Activated CD4-positive, alpha-beta T cell treated with anti-CD3 and anti-CD28 coated beads for 4 hours (primary cell): ENCODE results near the gene SMG5.

Experiments
- DNase-seq, 2 donors: peaks; one replicate each; pipeline ENCODE4 v3.0.0-alpha.2; 2020

SMG5 gene

DNA sequence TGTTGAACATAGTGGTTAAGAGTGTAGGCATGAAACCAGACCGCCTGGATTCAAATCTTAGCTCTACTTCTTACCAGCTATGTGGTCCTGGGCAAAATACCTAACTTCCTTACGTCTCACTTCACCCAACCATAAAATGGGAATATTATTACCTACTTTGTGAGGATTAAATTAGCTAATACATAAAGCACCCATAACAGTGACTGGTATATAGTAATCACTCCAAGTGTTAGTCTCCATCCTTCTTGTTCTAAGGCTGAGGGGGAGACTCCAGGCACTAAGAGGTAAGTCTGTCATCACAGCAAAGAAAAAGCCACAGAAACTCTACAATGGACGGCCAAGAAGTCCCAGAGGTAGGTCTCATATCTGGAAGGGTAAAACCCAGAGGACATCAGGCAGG is 2.8 kb downstream of the SMG5 start:
- DNase-seq = no peak

DNA sequence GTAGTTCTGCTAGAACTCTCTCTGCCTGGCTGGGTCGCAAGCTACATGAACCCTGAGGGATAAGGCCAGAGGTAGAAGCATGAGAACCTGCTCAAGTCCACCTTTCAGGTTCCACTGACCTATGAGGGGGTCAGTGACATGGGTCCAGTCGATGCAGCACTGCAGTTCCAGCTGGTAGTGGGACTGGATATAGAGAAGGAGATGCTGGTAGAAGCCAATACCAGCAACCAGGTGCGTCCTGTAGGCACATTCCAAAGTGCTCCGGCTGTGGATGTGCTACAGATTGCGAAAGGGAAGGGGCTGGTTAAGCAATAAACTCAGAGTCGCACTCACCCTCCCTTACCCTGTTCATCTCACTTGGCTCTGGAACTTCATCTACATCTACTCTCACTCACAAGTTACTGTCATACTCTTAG is 5.7 kb downstream of the SMG5 start:
- no peak for DNase-seq

DNA sequence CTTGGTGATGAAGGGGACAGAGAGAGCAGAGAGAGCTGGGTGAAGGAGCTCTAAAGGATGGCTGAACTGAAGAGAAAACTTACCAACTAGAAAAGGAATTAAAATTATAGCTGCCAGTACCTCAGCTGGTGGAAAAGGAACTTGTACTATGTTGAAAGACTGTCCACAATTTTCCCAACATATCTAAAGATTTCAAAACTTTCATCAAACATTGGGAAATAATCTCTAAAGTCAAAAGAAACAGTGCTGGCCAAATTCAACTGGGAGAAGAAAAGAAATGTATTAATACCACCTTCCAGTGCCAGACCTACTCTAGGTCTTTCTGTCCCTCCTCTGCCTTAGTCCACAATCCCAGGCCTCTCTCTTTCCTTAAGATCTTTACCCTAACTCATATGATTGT is 6.1 kb downstream of the SMG5 start:
- no peak for DNase-seq

DNA sequence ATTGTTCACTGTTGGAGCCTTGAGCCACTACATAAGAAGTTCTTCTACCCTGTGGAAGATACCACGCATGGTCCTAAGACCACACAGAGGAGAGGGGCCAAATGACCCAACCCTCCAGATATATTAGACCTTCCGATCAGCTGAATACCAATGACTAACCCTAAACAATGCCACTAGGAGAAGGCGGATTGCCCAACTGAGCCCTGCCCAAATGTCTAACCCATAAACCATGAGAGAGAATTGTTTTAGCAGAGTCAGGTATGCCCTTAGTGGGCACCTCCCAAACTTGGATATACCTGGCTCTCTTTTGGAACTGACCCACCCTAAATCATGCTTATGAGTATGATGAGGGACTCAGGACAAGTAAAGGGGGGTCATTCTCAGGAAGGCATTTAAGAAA is 12.3 kb downstream of the SMG5 start:
- DNase-seq = no peak

DNA sequence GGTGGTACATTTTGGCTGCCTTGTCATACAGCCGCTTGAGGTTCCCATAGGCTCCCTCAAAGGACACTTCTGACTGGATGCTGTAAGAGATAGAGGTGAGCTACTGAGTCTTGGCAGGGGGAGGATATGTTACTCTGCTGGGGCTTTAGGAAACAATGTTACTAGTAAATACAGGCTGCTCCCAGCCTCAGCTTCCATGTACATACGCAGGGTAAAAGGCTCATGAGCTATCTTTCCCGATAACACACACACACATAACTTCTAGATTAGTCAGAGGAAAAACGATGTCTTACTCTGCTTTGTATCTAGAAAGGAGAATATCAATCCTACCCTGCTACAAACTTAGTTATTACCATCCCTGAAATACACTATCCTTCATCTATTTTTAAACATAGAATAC is 14.3 kb downstream of the SMG5 start:
- no peak for DNase-seq

DNA sequence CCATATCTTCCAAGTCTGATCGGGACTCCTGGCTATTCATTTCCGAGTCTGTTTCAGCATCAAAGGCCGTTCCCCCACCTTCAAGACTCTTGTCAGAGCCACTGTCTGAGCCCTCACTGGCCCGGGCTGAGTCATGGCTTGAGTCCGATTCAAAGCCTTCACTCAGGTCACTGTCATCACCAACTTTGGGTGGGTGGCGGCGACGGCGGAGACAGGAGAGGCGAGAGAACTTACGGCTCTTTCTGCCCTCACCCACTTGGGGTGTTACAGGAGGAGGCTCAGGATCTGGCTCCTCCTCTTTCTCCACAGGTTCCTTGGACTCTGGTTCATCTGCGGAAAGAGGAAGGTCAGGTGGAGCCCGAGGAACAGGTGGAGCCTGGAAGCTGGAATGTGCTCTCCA is 16.6 kb downstream of the SMG5 start:
- DNase-seq = no peak

DNA sequence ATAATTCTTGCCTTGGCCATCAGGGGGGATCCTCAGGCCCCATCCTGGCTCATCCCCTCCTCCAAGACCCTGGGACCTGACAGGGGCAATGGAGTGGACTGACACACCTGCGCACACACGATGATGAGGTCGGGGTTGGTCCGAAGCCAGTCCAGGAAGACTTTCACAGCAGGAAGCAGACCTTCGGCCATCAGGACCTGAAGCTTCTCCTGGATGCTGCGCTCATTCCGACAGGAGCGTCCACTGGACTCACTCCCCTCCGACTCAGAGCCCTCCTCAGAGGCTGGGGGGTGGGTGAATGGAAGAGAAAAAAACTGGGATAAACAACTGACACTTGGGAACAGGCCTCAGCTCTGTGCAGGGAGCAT is 19.4 kb downstream of the SMG5 start:
- DNase-seq = no peak

DNA sequence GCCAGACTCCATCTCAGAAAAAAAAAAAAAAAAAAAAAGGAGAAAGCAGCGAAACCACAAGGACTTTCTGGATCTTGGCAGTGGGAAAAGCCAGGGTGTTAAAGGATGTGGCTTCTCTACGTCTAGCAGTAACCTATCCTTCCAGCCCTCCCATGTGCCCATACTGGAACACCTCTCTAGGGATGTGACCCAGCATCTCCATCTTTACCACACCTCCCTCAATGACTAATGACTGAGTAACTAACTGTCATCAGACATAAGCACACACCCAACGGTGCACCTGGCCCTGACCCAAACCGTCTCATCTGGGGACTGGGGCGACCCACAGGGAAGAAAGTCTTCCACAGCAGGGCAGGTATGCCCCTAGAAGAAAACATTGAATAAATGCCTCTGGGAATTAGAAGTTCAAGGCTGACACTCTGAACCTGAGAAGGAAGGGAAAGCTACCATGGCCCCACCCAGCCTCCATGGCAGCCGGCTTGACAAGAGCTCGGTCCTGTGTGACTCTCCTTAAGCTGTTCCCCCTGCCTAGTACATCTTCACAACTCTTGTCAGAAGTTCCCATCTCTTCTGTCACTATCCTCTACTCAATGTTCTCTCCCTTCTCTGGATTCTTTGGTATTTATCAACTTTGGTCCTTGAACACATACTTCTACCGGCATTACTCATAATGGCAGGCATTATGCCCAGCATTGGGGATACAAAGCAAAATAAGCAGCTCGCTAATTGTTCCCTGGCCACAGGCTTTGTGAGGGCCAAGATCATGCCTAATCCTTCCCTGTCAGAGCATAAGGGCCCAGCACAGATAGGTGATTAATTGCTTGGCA is 20.0 kb downstream of the SMG5 start:
- DNase-seq = no peak

DNA sequence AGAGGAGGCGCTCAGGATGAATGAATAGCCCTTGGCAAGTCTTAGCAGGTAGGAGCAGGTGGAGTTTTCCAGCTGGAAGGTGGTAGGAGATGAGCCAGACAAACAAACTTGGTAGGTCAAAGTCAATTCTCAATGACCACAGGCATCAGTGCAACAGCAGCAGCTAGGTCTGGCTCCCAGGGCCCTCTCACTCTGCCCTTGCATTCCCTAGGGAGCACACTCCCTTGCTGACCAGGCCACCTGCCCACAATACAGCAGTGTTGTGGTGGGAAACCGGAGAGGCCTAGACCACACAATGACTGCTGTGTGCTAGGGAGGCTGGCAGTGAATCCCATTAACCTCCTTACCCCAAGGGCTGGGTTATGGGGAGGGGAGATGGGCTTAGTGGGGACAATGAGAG is 21.7 kb downstream of the SMG5 start:
- no peak for DNase-seq

DNA sequence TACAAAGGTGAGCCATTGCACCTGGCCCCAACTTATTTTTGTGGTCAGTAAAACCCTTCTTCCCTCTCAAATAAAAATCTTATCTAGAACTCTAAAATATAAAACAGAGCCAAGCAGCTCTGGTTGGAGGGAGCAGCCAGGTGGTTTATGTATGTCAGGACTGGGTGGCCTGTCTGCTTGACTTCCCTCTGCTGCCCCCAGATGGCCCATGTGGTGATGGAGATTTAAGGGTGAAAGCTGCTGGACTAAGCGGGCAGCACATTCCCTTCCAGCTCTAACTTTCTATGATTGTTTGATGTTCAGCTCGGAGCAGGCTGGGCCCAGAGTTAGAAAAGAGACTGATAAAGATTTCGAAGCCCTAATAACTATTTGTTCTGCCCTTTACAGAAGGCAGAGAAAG is 22.8 kb downstream of the SMG5 start:
- no peak for DNase-seq

DNA sequence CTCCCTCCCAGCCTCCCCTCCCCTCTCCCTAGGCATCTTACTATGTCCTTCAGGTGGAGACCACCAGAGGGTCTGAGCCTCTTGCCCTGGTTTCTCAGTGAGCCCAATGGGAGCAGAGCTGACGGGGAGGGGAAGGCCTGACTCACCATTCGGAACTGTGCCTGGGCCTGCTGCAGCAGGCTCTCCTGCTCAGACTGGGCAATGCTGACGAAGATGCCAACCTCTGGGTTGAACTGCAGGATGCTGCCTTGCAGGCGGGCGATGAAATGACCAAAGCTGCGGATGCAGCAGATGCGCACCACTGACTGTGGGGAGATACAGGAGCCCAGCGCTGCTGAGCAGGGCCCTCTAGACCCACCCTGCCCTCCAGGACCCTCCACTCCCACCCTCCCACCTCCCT is 23.8 kb downstream of the SMG5 start:
- DNase-seq = no peak

DNA sequence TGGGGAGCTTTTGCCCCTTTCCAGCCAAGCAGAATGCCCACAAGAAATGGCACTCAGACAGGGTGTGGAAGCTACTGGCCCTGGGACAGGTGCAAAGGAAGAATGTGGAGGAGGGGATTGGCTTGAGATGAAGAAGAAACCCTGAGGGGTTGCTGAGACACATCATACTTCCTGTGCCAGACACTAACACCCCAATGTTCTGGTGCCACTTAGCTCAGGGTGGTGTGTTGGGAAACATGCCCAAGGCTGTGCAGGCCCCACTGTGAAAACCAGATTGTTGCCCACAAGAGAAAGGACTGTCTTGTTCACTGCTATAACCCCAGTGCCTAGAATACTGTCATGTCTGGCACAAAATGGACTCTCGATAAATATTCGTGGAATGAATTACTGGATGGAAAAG is 24.9 kb downstream of the SMG5 start:
- no peak for DNase-seq

DNA sequence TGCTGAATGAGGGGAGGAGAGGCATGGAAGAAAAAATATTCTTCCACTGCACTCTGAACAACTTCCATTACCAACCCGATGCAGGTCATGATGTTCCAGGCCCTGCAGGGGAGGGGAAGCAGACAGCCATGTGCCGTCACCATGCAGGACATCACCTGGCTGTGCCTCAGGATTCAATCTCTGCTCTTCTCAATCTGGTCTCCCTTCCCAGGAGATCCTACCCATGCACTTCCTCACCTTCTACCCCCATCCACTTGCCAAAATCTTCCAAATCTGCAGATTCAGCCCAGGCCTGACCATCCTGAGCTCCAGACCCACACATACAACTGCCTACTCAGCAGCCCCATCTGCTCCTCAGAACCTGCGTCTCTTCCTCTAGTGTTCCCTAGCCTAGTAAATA is 29.0 kb downstream of the SMG5 start:
- no peak for DNase-seq

DNA sequence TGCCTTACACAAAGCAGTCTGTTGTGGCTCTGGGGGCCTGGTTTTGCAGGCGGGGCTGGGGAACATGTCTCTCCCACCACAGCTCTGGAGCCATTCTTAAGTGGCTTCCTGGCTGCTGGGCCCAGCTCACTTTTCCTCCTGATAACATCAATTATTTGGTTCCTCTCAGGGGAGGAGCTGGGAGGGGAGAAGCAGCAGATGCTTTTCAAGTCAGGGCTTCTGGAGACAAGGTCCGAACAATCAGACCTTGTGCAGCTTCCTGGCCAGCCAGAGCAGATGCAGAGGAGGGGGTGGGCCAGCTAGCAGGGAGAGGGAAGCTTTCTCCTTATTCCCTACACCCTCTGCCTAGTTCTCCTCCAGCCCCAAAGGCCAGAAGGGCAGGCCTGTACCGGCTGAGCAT is 31.1 kb downstream of the SMG5 start:
- DNase-seq = no peak

DNA sequence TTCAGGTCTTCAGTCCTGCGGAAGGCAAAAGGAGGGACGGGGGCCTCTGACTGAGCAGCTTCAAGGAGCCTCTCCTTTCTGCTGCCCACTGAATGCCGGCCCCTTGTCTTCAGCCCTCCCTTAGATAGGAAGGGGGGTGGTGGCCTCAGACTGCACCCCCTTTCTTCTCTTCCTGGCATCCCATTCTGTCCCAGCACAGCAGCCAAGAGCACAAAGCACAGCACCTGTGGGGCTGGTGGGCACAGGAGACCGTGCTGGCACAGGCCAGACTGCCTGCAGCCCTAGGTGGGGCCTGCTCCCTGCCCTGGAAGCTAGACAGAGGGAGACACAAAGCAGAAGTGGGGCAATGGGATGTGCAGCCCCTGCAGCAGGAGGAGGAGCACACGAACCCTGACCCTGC is 33.0 kb downstream of the SMG5 start:
- no peak for DNase-seq

DNA sequence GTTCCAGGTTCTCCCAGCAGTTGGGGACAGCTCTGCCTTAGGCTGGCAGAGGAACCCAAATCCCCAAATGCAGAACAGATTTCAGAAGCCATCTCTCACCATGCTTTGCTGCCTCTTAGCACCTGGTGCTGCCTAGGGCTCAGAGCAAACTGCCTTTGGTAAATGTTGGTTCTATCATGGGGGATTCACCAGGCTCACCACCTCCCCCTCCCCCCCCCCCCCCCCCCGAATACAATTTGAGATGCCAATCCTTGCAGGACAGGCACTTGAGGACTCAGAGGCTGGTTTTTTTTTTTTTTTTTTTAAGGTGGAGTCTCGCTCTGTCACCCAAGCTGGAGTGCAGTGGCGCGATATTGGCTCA is 34.3 kb downstream of the SMG5 start:
- no peak for DNase-seq

DNA sequence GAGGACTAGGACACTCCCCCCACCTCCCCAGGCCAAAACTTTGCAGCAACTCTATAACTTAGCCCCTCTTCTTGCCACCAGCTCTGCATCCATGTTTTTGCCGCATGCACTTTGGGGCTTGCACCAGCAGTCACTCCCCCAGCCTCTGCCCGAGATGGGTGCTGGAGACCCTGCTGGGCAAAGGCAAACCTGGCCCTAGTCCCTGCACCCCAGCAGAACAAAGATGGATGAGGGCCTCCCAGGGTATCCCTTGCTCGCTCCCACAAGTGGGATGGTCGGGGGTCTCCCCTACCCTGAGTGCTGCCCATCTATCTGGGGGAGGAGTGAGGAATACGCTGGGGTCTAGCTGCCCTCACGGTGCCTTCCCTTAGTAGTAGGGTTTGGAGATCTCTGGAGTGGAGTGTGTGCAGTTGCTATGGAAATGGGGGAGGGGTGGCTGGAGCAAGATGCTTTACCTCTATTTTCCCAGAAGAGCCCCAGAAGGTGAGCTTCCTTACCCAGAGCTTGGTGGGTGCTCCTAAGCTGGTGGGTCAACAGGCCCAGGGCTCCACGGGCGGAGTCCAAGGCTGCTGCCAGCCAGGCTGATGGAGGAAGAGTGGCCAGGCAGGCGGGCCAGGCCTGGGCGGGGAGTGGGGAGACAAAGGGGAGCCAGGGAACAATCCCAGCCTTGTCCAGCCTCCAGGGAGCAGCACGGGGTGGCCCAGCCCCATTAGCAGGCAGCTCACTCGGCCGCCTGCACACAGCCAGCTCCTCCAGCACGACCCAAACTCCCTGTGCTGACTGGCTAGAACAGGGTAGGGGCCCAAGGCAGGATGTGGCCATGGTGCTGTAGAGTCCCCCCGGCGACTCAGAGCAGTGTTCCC is 34.9 kb downstream of the SMG5 start, which contains the start of gene PAQR6:
PAQR6 (minus strand) TSS at position 597 of the 863 bp plus-strand sequence. CDS start 1,325 bp downstream, outside the sequence.
- no peak for DNase-seq

DNA sequence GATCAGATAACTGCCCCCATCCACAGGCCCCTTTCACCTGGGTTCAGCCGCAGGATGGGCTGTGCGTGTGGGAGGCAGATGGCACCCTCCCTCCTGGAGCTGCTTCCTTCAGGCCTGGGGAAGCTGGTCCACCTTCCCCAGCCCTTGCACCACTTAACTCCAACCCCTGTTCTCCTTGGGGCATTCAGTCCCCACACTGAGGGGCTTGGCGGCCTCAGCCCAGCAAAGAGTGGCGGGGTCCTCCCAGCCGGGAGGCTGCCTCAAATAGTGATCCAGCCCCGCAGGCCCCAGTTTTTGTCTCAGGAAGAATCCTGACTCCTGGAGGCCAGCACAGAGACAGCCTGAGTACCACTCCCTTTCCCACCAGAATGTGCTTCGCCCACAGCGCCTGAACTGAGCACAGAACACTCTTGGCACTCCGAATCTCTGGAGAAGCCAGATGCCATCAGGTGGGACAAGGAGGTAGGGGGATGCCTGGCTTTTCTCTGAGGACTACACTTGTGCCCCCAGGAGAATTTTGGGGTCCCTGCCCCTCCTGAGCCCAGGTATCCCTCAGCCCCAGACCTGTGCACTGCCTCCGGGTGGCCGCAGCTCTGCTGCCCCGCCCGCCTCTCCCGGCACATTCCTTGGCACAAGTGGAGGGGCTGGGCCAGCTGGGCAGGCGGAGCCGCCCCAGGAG is 35.7 kb downstream of the SMG5 start:
- DNase-seq = no peak

DNA sequence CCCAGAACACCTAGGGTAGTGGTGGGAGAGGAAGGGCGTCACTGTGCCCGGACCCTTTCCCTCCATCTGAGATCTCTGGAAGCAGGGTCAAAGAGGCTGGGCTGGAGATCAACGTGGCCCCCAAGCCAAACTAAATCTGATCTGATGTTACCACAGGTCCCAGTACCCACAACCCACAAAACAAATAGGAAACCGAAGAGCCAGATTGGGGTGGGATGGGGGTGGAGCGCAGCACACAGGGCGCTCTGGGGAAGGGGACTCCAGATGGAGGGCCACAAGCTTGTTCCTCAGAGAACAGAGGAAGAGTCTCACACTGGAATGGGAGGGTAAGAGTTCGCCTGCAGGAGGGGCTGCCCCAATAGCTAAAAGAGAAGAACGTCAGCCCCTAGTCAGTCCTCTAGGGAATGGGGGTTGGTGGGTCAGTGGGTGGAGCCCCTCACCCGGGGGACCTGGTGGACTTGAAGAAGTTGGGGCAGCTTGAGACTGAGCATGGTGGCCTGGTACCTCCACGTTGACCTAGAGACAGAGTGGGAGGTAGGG is 36.3 kb downstream of the SMG5 start:
- DNase-seq = no peak

DNA sequence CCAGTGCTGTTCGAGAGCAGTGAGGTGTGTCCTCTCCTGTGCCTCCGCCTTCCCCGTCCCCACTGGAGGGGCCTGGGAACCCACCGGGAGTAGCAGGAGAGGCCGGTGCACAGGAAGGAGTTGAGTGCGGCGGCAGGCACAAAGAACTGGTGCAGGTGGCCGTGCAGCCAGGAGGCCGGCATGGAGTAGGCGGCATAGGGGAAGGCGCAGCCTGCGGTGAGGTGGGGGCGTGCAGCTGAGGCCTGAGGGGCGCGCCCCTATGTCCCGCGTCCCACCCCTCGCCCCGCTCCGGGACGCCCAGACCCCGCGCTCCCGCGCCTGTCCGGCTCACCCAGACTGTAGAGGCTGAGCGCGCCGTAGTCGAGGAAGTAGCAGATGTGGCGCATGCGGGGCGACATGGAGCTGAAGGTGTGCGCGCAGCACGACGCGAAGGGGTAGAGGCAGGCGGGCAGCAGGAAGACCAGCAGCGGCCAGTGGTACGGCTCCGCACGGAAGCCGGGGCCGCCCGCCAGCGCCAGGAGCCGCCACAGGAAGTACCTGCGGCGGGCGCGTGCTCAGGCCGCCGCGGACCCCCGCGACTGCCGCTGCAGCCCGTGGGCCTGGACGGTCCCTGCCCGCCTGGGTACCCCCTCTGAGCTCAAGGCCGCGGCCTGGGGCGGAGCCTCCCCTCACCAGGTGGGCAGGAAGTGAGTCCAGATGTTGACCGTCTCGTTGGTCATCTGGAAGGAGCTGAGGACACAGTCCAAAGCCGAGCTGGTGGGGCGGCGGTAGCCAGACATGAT is 37.0 kb downstream of the SMG5 start:
- DNase-seq = peak; percentile 20 to 26

DNA sequence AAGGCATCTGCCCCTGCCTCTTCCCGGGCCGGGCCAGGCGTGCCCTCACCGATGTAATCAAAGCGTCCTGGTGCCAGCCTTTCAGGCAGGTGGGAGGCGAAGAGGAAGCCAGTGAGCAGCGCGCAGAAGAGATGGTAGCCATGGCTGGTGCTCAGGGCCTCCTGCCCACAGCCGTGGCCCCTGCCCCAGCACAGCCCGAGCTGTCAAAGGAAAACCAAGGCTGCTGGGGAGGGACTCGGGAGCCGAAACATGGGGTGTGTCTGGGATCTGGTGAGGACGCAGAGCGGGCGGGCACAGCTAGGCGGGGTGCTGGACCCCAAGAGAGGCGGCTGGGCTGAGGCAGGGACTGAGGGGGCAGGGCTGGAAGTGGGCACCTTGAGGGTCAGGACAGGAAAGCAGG is 37.9 kb downstream of the SMG5 start:
- DNase-seq = no peak

DNA sequence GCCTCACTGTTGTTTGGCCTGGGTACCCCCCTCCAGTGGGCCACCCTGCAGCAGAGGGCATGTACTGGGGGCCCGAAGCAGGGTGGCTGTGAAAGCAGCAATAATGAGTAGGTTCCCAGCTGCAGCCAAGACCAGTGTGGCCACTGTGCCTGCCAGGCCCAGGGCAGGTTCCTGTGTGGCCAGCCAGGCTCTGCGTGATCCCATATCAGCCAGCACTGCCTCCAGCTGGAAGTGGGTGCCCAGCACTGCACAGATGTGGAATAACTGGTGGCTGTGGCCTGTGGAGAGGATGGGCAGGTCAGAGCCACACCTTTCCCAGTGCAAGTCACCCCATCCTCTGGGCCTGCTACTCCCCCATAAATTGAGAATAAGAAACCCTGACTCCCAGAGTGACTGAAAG is 38.5 kb downstream of the SMG5 start:
- no peak for DNase-seq

DNA sequence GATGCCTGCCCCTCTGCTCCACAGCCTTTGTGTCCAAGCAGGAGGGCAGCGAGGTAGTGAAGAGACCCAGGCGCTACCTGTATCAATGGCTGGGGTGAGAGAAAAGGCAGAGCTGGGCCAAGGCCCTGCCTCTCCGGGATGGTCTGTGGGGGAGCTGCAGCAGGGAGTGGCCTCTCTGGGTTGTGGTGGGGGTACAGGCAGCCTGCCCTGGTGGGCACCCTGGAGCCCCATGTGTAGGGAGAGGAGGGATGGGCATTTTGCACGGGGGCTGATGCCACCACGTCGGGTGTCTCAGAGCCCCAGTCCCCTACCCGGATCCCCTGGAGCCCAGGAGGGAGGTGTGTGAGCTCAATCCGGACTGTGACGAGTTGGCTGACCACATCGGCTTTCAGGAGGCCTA is 39.9 kb downstream of the SMG5 start:
- no peak for DNase-seq
